Tibial nerve (tissue), 4 donors: ENCODE data around the gene BLOC1S1. TPM values are rescaled to one million over a fixed set of nuclear protein-coding genes. Genes with fewer than 3 reads are reported as not detected.

Experiments
- DNase-seq, 2 donors: peaks; one replicate each; pipeline ENCODE4 v3.0.0-alpha.2; 2019; ENCODE audit warnings: low spot score in 2 of 2
- H3K27ac ChIP-seq, 4 donors: fragments of 200-600 bp; sonication (generic) in 3 of 4; one replicate each; pipeline ENCODE4 v1.5.1; 2017 to 2019; ENCODE audit warnings: mild to moderate bottlenecking in 1 of 4
- H3K27me3 ChIP-seq, 2 donors: fragments of 200-600 bp; sonication (generic) in 1 of 2; one replicate each; pipeline versions ENCODE4 v1.5.1 to v1.6.0; 2017 to 2019
- H3K36me3 ChIP-seq, 3 donors: fragments of 200-600 bp; sonication (generic); one replicate each; pipeline ENCODE4 v1.5.1; 2018 to 2019
- H3K4me1 ChIP-seq, 4 donors: fragments of 200-600 bp; sonication (generic) in 3 of 4; one replicate each; pipeline ENCODE4 v1.5.1; 2017 to 2019
- H3K4me3 ChIP-seq, 4 donors: fragments of 200-600 bp; sonication (generic) in 3 of 4; one replicate each; pipeline ENCODE4 v1.5.1; 2017 to 2019; ENCODE audit warnings: mild to moderate bottlenecking in 1 of 4, moderate library complexity in 1 of 4
- H3K9me3 ChIP-seq, 4 donors: fragments of 200-600 bp; sonication (generic) in 3 of 4; one replicate each; pipeline ENCODE4 v1.5.1; 2017 to 2019
- CTCF ChIP-seq, 5 experiments: fragments of 200-600 bp in 3 of 5; fragments of 450-650 bp in 2 of 5; sonication (generic) in 3 of 5; IDR thresholded peaks; one replicate each; pipeline ENCODE4 v1.5.1; 2016 to 2019; ENCODE audit warnings: antibody characterized with exemption in 5 of 5, mild to moderate bottlenecking in 3 of 5, moderate library complexity in 2 of 5
- EP300 ChIP-seq, 2 donors: sonication (generic); formaldehyde crosslinking; IDR thresholded peaks; one replicate each; pipeline ENCODE4 v1.6.1; 2017; ENCODE audit warnings: antibody characterized with exemption in 2 of 2, mild to moderate bottlenecking in 1 of 2
- POLR2A ChIP-seq, 2 donors: fragments of 450-650 bp; IDR thresholded peaks; one replicate each; pipeline ENCODE4 v1.6.1; 2017; ENCODE audit warnings: antibody characterized with exemption in 2 of 2, mild to moderate bottlenecking in 2 of 2, moderate library complexity in 2 of 2
- WGBS, 2 donors: methylation state at CpG; one replicate each; pipeline ENCODE4 v1.1.5; 2018; 5-methylcytosine and 5-hydroxymethylcytosine counted together
- total RNA-seq, 4 donors: library from RNA; depleted of rRNA; stranded (reverse); fragments of >200 nt; gene quantifications; one replicate each; pipeline ENCODE4 v1.1.0, GENCODE V29; 2016

The BLOC1S1 gene
- total RNA-seq, 4 donors from 2014 or later: 212 to 322 (median 264) TPM

GRCh38 chr12:55728939-55729818, 13.3 kb downstream of the BLOC1S1 start, which contains the start of gene CD63:
CD63 (minus strand) TSS chr12:55729009; CDS start chr12:55728341, 668 bp downstream.
- Histone ChIP-seq H3K27me3 (no peaks in the 10 kb centered on the region), H3K4me1 (peaks cover 0 to 58% (median 39%) of the 10 kb centered on the region in 4 donors), H3K27ac (peak within 1 kb of the TSS; percentile 94 to 100 (median 98)), H3K36me3 (peaks cover 0 to 30% (median 6%) of the 10 kb centered on the region in 3 donors), H3K9me3 (no peaks in the 10 kb centered on the region), H3K4me3 (peak within 1 kb of the TSS; percentile 68 to 90 (median 78))
- TF ChIP-seq POLR2A (IDR thresholded peaks at IDR 0.05): peak; percentile 89 to 90
- peak in 2 of 5 experiments; percentile 20 to 22 for TF ChIP-seq CTCF (IDR thresholded peaks at IDR 0.05)
- TF ChIP-seq EP300 (IDR thresholded peaks at IDR 0.05): peak; percentile 65 to 91
- WGBS, 2 donors: 0% methylated on average over 20 to 31 of the region's 61 CpGs
- peak; percentile 90 to 93 for DNase-seq

GRCh38 chr12:55729819-55730818, 14.3 kb downstream of the BLOC1S1 start:
- TF ChIP-seq EP300 (IDR thresholded peaks at IDR 0.05): peak in 1 of 2 donors; percentile 27
- TF ChIP-seq POLR2A (IDR thresholded peaks at IDR 0.05): no peak
- peak in 1 of 5 experiments; percentile 14 for TF ChIP-seq CTCF (IDR thresholded peaks at IDR 0.05)
- Histone ChIP-seq H3K36me3 (peaks cover 0 to 21% (median 5%) of the 10 kb centered on the region in 3 donors), H3K27ac (peak overlapping the region; percentile 94 to 100 (median 98)), H3K9me3 (no peaks in the 10 kb centered on the region), H3K4me1 (peaks cover 0 to 48% (median 34%) of the 10 kb centered on the region in 4 donors), H3K27me3 (no peaks in the 10 kb centered on the region), H3K4me3 (peak overlapping the region; percentile 68 to 87 (median 71))
- peak in 1 of 2 donors; percentile 59 for DNase-seq
- 3 to 4% methylated on average over 18 to 19 of the region's 19 CpGs for WGBS, 2 donors

GRCh38 chr12:55732288-55732687, 16.4 kb downstream of the BLOC1S1 start:
- TF ChIP-seq EP300 (IDR thresholded peaks at IDR 0.05) (no peak), POLR2A (IDR thresholded peaks at IDR 0.05) (no peak), CTCF (IDR thresholded peaks at IDR 0.05) (no peak)
- Histone ChIP-seq H3K9me3 (no peaks in the 10 kb centered on the region), H3K27me3 (no peaks in the 10 kb centered on the region), H3K4me3 (no peak overlapping the region), H3K4me1 (peaks cover 0 to 38% (median 23%) of the 10 kb centered on the region in 4 donors), H3K27ac (peak overlapping the region in 1 of 4 donors; percentile 18), H3K36me3 (no peaks in the 10 kb centered on the region)
- WGBS, 2 donors: 83% methylated on average over 4 of the region's 4 CpGs; no CpG with 5 or more reads in 1 of the 2 donors
- DNase-seq: no peak

- TF ChIP-seq EP300 (IDR thresholded peaks at IDR 0.05) (no peak), CTCF (IDR thresholded peaks at IDR 0.05) (no peak), POLR2A (IDR thresholded peaks at IDR 0.05) (no peak)
- DNase-seq: no peak
- WGBS, 2 donors: 84 to 86% methylated on average over 14 of the region's 14 CpGs
- Histone ChIP-seq H3K27ac (no peak overlapping the region), H3K27me3 (no peaks in the 10 kb centered on the region), H3K36me3 (no peaks in the 10 kb centered on the region), H3K4me3 (no peak overlapping the region), H3K9me3 (no peaks in the 10 kb centered on the region), H3K4me1 (peaks cover 0 to 41% (median 25%) of the 10 kb centered on the region in 4 donors)
Measured at GRCh38 chr12:55733021-55733555, 17.2 kb downstream of the BLOC1S1 start.
